Measurements from ENCODE around the gene KDM4C. TPM values are rescaled to one million over a fixed set of nuclear protein-coding genes. Genes with fewer than 3 reads are reported as not detected.

KDM4C gene
- polyA plus RNA-seq, 1 experiment: 12.1 TPM

DNA sequence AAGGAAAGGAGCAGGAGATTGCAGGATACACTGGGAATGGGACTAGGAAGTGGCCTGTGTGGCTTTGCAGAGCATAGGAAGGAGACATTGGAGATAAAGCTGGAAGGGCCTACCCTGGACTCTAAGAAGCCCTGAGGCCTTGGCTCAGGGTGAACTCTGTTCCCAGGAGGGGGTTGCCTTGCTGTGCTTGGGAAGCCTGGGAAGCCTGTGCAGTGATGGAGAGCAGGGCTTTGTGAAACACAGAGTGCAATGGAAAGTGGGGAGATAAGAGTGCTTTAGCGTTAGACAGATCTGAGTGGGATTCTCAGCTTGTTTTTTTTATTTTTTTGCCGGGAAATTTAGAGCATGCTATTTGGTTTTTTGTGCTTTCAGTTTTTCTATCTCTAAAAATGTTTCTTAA, 437.8 kb downstream of the KDM4C start:
- H3K27ac ChIP-seq (ENCODE audit: low read depth, low read length): no peak overlapping the region
- H3K4me3 ChIP-seq (ENCODE audit: low read depth, low read length): no peak overlapping the region
- peaks cover 5% of the 10 kb centered on the region for H3K27me3 ChIP-seq (ENCODE audit: control insufficient read depth, insufficient read depth, low read length)
- H3K9me3 ChIP-seq (ENCODE audit: control insufficient read depth, insufficient read depth, low read length): no peaks in the 10 kb centered on the region
- CTCF ChIA-PET: no interaction called here
- POLR2A ChIA-PET: interaction anchor here (0.6 kb wide), 1 partner anchor 39 kb away, joined by 3 read pairs; no protein-coding TSS in a partner anchor
- no peak for DNase-seq (ENCODE audit: low read depth, low spot score)
- TF ChIP-seq, protein P1, sequence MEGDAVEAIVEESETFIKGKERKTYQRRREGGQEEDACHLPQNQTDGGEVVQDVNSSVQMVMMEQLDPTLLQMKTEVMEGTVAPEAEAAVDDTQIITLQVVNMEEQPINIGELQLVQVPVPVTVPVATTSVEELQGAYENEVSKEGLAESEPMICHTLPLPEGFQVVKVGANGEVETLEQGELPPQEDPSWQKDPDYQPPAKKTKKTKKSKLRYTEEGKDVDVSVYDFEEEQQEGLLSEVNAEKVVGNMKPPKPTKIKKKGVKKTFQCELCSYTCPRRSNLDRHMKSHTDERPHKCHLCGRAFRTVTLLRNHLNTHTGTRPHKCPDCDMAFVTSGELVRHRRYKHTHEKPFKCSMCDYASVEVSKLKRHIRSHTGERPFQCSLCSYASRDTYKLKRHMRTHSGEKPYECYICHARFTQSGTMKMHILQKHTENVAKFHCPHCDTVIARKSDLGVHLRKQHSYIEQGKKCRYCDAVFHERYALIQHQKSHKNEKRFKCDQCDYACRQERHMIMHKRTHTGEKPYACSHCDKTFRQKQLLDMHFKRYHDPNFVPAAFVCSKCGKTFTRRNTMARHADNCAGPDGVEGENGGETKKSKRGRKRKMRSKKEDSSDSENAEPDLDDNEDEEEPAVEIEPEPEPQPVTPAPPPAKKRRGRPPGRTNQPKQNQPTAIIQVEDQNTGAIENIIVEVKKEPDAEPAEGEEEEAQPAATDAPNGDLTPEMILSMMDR (IDR thresholded peaks at IDR 0.05; ENCODE audit: low read depth, low read length): no peak

DNA sequence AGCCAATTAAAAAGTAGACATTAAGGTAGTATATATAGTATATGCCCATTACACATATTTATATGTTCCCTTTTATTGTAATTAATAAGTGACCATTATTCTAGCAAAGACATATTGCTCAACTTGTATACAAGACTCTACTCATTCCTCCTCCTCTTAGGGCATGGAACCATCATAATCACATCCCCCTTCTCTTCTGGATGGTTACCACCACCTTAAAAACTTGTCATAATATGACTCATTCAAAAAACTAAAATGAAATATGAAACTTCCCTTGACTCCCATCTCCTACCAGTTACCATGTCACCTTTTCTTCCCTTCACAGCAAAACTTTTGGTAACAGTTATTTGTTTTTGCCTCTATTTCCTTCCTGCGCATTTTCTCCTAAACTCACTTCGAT, 438.7 kb downstream of the KDM4C start:
- Histone ChIP-seq H3K4me3 (ENCODE audit: low read depth, low read length) (no peak overlapping the region), H3K27ac (ENCODE audit: low read depth, low read length) (no peak overlapping the region), H3K9me3 (ENCODE audit: control insufficient read depth, insufficient read depth, low read length) (no peaks in the 10 kb centered on the region), H3K27me3 (ENCODE audit: control insufficient read depth, insufficient read depth, low read length) (peaks cover 5% of the 10 kb centered on the region)
- TF ChIP-seq, protein P1 (IDR thresholded peaks at IDR 0.05; ENCODE audit: low read depth, low read length): no peak
- ChIA-PET POLR2A (no interaction called here), CTCF (no interaction called here)
- no peak for DNase-seq (ENCODE audit: low read depth, low spot score)

DNA sequence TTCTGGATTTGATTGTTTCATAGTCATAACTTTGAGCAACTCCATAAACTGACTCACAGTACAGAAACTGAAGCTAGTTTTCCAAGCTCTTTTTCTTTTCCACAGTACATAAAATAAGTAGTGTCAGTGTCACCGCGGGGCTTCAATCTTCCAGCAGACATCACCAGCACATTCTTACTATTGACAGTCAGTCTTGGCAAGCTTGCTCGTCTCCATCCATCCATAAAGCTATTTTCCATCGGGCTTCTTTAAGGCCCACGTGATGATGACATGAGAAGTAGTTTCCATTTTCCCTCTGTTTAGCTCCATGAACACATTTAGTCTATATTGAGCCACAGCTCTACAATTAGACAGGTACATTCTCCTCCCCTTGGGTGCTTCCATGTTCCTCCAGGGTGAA, 443.4 kb downstream of the KDM4C start:
- Histone ChIP-seq H3K9me3 (ENCODE audit: control insufficient read depth, insufficient read depth, low read length) (no peaks in the 10 kb centered on the region), H3K27me3 (ENCODE audit: control insufficient read depth, insufficient read depth, low read length) (no peaks in the 10 kb centered on the region), H3K27ac (ENCODE audit: low read depth, low read length) (no peak overlapping the region), H3K4me3 (ENCODE audit: low read depth, low read length) (no peak overlapping the region)
- CTCF ChIA-PET: interaction anchor here (1.0 kb wide), 1 partner anchor 148 kb away, joined by 3 read pairs; no protein-coding TSS in a partner anchor
- TF ChIP-seq, protein P1 (IDR thresholded peaks at IDR 0.05; ENCODE audit: low read depth, low read length): no peak
- DNase-seq (ENCODE audit: low read depth, low spot score): no peak
- POLR2A ChIA-PET: no interaction called here

DNA sequence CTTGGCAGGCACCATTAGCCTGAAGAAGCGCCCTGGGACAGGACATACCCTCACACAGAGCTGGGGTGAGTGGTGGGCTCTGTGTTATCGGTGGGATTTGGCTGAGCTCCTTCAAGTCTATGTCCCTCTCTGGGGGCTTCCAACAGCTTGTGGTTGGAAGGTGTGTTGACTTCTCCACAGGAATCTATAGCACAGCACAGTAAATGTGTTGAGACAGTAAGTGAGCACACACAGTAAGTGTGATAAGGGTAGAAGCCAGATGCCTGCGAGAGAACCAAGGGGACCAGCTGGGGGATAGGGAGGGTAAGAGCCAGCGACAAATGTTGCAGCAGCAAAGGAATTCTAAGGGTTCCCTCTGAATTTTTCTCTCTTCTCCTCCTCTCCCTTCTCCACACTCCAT, 448.0 kb downstream of the KDM4C start:
- CTCF ChIA-PET: no interaction called here
- POLR2A ChIA-PET: no interaction called here
- TF ChIP-seq, protein P1 (IDR thresholded peaks at IDR 0.05; ENCODE audit: low read depth, low read length): no peak
- no peaks in the 10 kb centered on the region for H3K9me3 ChIP-seq (ENCODE audit: control insufficient read depth, insufficient read depth, low read length)
- peaks cover 2% of the 10 kb centered on the region for H3K27me3 ChIP-seq (ENCODE audit: control insufficient read depth, insufficient read depth, low read length)
- DNase-seq (ENCODE audit: low read depth, low spot score): no peak
- no peak overlapping the region for H3K4me3 ChIP-seq (ENCODE audit: low read depth, low read length)
- no peak overlapping the region for H3K27ac ChIP-seq (ENCODE audit: low read depth, low read length)

DNA sequence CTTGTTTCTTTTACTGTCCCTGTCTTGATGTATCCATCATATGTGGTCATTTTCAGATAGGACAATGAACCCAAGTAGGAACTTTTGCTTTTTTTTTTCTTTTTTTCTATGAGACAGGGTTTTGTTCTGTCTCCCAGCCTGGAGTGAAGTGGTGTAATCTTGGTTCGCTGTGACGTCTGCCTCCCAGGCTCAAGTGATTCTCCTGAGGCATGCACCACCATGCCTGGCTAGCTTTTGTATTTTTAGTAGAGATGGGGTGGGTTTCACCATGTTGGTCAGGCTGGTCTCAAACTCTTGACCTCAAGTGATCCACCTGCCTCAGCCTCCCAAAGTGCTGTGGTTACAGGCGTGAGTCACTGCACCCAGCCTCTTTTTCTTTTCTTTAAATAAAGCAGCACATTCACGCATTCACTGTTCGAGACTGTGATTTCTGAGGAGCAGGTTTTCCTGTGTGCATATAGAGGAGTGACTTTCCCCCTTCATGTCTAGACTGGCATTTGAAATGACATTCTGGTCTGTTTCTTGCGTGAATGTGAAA, 448.5 kb downstream of the KDM4C start:
- Histone ChIP-seq H3K27me3 (ENCODE audit: control insufficient read depth, insufficient read depth, low read length) (peaks cover 2% of the 10 kb centered on the region), H3K9me3 (ENCODE audit: control insufficient read depth, insufficient read depth, low read length) (no peaks in the 10 kb centered on the region), H3K27ac (ENCODE audit: low read depth, low read length) (no peak overlapping the region), H3K4me3 (ENCODE audit: low read depth, low read length) (no peak overlapping the region)
- TF ChIP-seq, protein P1 (IDR thresholded peaks at IDR 0.05; ENCODE audit: low read depth, low read length): no peak
- no peak for DNase-seq (ENCODE audit: low read depth, low spot score)
- POLR2A ChIA-PET: no interaction called here
- CTCF ChIA-PET: no interaction called here
